ENCODE data around the gene SBK1. TPM values are rescaled to one million over a fixed set of nuclear protein-coding genes. Genes with fewer than 3 reads are reported as not detected.
"Not testable (repeated sequence)": the region's sequence is repeated elsewhere in the genome, so short reads cannot be mapped to it uniquely, and the experiment has no call there.

Gene SBK1
- total RNA-seq, 1 experiment from 2014 or later, result 18.4 TPM

DNA sequence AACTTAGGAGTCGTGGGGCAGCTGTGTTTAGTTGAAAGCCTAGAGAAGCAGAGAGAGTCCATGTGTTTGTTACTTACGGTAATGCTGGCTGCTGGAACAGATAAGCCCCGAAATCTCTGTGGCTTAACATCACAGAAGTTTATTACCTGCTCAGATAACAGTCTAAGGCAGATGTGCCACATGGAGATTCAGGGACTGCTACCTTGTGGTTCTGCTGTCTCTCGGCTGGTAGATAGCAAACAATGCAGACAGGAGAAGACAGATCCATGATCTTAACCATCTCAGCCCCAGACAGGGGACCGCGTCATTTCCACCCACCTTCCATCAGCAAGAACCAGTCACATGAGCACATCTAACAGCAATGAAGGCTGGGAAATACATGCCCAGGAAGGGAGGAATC is 40.3 kb downstream of the SBK1 start:
- H3K9me2 ChIP-seq (ENCODE audit: insufficient read depth); H4K20me1 ChIP-seq (ENCODE audit: insufficient read depth); H3K9me3 ChIP-seq (ENCODE audit: insufficient read depth, low read depth); H3K4me3 ChIP-seq; H3K27me3 ChIP-seq (ENCODE audit: insufficient read depth, low read depth); H3K79me2 ChIP-seq (ENCODE audit: low read depth); H3K4me1 ChIP-seq (replicated peaks; ENCODE audit: insufficient read depth); CTCF ChIA-PET; intact Hi-C loops (cut with micrococcal nuclease; ENCODE audit: unreplicated experiment); BruUV-seq (replicated peaks); H3F3A ChIP-seq (ENCODE audit: insufficient read depth, low read depth); DNase-seq; H3K27ac ChIP-seq; POLR2A ChIA-PET (ENCODE audit: unreplicated experiment); H2AFZ ChIP-seq; H3K36me3 ChIP-seq (ENCODE audit: low read depth); H3K4me2 ChIP-seq: not testable (repeated sequence)

DNA sequence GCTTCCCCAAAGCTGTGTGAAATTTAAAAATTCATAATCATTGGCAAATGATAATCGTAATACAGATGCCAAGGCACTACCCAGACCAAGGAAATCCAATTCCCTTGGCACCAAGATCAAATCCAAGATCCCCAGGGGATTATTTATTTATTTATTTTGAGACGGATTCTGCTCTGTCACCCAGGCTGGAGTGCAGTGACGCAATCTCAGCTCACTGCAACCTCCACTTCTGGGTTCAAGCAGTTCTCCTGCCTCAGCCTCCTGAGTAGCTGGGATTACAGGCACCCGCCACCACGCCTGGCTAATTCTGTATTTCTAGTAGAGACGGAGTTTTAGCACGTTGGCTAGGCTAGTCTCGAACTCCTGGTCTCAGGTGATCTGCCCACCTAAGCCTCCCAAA is 43.4 kb downstream of the SBK1 start:
- H3K27ac ChIP-seq; CTCF ChIA-PET; H3K36me3 ChIP-seq (ENCODE audit: low read depth); H3K4me1 ChIP-seq (replicated peaks; ENCODE audit: insufficient read depth); DNase-seq; H3K79me2 ChIP-seq (ENCODE audit: low read depth); H3K4me3 ChIP-seq; H3F3A ChIP-seq (ENCODE audit: insufficient read depth, low read depth); H4K20me1 ChIP-seq (ENCODE audit: insufficient read depth); intact Hi-C loops (cut with micrococcal nuclease; ENCODE audit: unreplicated experiment); H3K9me2 ChIP-seq (ENCODE audit: insufficient read depth); BruUV-seq (replicated peaks); H2AFZ ChIP-seq; H3K27me3 ChIP-seq (ENCODE audit: insufficient read depth, low read depth); POLR2A ChIA-PET (ENCODE audit: unreplicated experiment); H3K9me3 ChIP-seq (ENCODE audit: insufficient read depth, low read depth); H3K4me2 ChIP-seq: not testable (repeated sequence)

DNA sequence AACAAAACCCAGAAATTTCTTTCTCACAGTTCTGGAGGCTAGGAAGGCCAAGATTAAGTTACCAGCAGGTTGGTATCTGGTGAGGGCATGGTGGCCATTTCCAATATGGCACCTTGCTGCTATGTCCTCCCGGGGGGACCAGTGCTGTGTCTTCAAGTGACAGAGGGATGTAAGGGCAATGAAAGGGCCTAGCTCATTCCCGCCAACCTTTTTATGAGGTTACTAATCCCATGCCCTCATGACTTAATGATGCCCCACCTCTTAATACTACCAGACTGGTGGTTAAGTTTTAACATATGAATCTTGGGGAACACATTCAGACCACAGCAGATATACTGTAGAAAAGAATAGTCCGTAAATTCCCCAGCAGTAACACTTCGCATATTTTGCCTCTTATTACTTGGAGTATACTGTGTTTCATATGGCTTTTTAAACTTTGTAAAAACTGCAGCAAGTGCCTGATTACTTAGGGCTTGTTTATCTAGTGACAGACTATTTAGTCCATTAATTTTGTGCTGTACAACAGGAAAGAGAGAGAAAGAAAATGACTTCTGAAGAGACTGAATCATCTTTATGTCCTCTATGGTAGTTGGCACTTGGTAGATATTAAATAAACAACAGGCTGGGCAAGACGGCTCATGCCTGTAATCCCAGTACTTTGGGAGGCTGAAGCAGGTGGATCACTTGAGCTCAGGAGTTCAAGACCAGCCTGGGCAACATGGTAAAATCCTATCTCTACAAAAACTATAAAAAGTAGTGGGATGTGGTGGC is 44.8 kb downstream of the SBK1 start:
- H3K9me3 ChIP-seq (ENCODE audit: insufficient read depth, low read depth); H3K79me2 ChIP-seq (ENCODE audit: low read depth); H3K9me2 ChIP-seq (ENCODE audit: insufficient read depth); H3F3A ChIP-seq (ENCODE audit: insufficient read depth, low read depth); CTCF ChIA-PET; H3K27ac ChIP-seq; H3K27me3 ChIP-seq (ENCODE audit: insufficient read depth, low read depth); POLR2A ChIA-PET (ENCODE audit: unreplicated experiment); H3K4me1 ChIP-seq (replicated peaks; ENCODE audit: insufficient read depth); H2AFZ ChIP-seq; H3K36me3 ChIP-seq (ENCODE audit: low read depth); H3K4me2 ChIP-seq; H4K20me1 ChIP-seq (ENCODE audit: insufficient read depth); H3K4me3 ChIP-seq; intact Hi-C loops (cut with micrococcal nuclease; ENCODE audit: unreplicated experiment); BruUV-seq (replicated peaks): not testable (repeated sequence)
- peak in 1 of 2 experiments; percentile 57 for DNase-seq

DNA sequence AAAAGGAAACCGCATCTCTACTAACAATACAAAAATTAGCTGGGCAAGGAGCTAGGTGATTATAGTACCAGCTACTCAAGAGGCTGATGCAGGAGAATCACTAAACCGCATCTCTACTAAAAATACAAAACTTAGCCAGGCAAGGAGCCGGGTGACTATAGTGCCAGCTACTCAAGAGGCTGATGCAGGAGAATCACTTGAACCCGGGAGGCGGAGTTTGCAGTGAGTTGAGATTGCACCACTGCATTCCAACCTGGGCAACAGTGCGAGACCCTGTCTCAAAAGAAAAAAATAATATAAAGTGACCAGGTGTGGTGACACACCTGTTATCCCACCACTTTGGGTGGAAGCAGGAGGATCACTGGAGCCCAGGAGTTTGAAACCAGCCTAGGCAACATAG is 45.9 kb downstream of the SBK1 start:
- H3K27me3 ChIP-seq (ENCODE audit: insufficient read depth, low read depth); intact Hi-C loops (cut with micrococcal nuclease; ENCODE audit: unreplicated experiment); H3K9me3 ChIP-seq (ENCODE audit: insufficient read depth, low read depth); H3K79me2 ChIP-seq (ENCODE audit: low read depth); H2AFZ ChIP-seq; POLR2A ChIA-PET (ENCODE audit: unreplicated experiment); H3K27ac ChIP-seq; H4K20me1 ChIP-seq (ENCODE audit: insufficient read depth); BruUV-seq (replicated peaks); DNase-seq; H3K36me3 ChIP-seq (ENCODE audit: low read depth); H3K4me2 ChIP-seq; H3K9me2 ChIP-seq (ENCODE audit: insufficient read depth); CTCF ChIA-PET; H3F3A ChIP-seq (ENCODE audit: insufficient read depth, low read depth); H3K4me1 ChIP-seq (replicated peaks; ENCODE audit: insufficient read depth); H3K4me3 ChIP-seq: not testable (repeated sequence)

DNA sequence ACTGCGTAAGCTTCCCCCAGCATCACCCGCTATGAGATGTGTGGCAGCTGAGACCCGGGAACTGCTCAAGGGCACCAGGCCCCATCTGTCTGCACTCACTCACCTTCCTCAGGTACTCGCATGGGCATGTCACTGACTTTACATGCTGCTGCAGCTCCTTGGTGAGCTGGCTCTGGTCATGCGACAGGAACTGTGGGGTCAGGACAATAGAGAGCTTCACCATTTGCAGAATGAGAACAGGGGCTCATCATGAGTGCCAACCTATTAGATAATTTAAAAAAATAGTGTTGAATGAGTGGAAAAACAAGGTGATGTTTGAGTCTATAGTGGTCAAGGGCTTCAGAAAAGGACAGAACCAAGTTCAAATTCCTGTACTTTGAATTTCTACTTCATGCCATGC is 70.3 kb downstream of the SBK1 start:
- H3K79me2 ChIP-seq (ENCODE audit: low read depth); H3K36me3 ChIP-seq (ENCODE audit: low read depth); DNase-seq; H3K9me3 ChIP-seq (ENCODE audit: insufficient read depth, low read depth); H2AFZ ChIP-seq; H4K20me1 ChIP-seq (ENCODE audit: insufficient read depth); POLR2A ChIA-PET (ENCODE audit: unreplicated experiment); H3K4me2 ChIP-seq; H3K9me2 ChIP-seq (ENCODE audit: insufficient read depth); H3K27me3 ChIP-seq (ENCODE audit: insufficient read depth, low read depth); H3K4me1 ChIP-seq (replicated peaks; ENCODE audit: insufficient read depth); H3K4me3 ChIP-seq; intact Hi-C loops (cut with micrococcal nuclease; ENCODE audit: unreplicated experiment); H3F3A ChIP-seq (ENCODE audit: insufficient read depth, low read depth); CTCF ChIA-PET; H3K27ac ChIP-seq; BruUV-seq (replicated peaks): not testable (repeated sequence)

DNA sequence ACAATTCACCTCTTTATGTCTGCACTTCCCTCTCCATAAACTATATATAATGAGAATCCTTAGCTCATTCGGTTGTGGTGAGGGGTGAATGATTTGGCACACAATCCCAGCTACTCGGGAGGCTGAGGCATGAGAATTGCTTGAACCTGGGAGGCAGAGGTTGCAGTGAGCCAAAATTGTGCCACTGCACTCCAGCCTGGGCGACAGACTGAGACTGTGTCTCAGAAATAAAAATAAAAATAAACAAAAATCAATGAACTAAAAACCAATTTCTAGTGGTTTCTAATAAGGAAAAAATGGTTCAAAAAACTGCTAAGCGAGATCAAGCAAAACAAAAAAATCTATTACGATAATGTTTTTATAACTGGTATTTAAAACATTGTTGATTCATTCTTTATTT is 71.1 kb downstream of the SBK1 start, which contains the start of gene NPIPB6:
Gene NPIPB6, minus strand, starts transcription at position 101 of the 400 bp plus-strand sequence. CDS start 686 bp downstream, outside the sequence.
- H3K36me3 ChIP-seq (ENCODE audit: low read depth); intact Hi-C loops (cut with micrococcal nuclease; ENCODE audit: unreplicated experiment); CTCF ChIA-PET; H3K9me3 ChIP-seq (ENCODE audit: insufficient read depth, low read depth); H3K4me3 ChIP-seq; POLR2A ChIA-PET (ENCODE audit: unreplicated experiment); H3K9me2 ChIP-seq (ENCODE audit: insufficient read depth); H2AFZ ChIP-seq; H3K27ac ChIP-seq; H3K27me3 ChIP-seq (ENCODE audit: insufficient read depth, low read depth); H4K20me1 ChIP-seq (ENCODE audit: insufficient read depth); BruUV-seq (replicated peaks); DNase-seq; H3K4me1 ChIP-seq (replicated peaks; ENCODE audit: insufficient read depth); H3K79me2 ChIP-seq (ENCODE audit: low read depth); H3F3A ChIP-seq (ENCODE audit: insufficient read depth, low read depth); H3K4me2 ChIP-seq: not testable (repeated sequence)
